ENCODE measurements around the gene VN1R2.
"Not testable (repeated sequence)": the region's sequence is repeated elsewhere in the genome, so short reads cannot be mapped to it uniquely, and the experiment has no call there.

- not testable (repeated sequence) for TF ChIP-seq POLR2A (IDR thresholded peaks at IDR 0.05); CTCF (IDR thresholded peaks at IDR 0.05); POLR2AphosphoS5 (IDR thresholded peaks at IDR 0.05; ENCODE audit: insufficient read depth in 1 of 2, low read depth in 1 of 2)
These were observed 11.8 kb downstream of the VN1R2 start for GRCh38 chr19:53269861-53270260.

Data from vagina (tissue), 2 donors.